Esophagus muscularis mucosa (tissue), 2 donors: ENCODE data around the gene MOB3B.

Source experiments
- POLR2A ChIP-seq: fragments of 450-650 bp; IDR thresholded peaks from one replicate; pipeline ENCODE4 v1.6.1; 2017; ENCODE audit warnings: antibody characterized with exemption, moderate library complexity, mild to moderate bottlenecking, low read depth
- POLR2AphosphoS5 ChIP-seq, 2 donors: sonication (generic); formaldehyde crosslinking; IDR thresholded peaks; one replicate each; pipeline ENCODE4 v1.6.1; 2017; ENCODE audit warnings: antibody characterized with exemption in 2 of 2

GRCh38 chr9:27483576-27483975, 46.0 kb downstream of the MOB3B start:
- TF ChIP-seq POLR2A (no peak), POLR2AphosphoS5 (IDR thresholded peaks at IDR 0.05) (no peak)
